K562 (cell line): ENCODE measurements around the gene ZNF598. TPM values are rescaled to one million over a fixed set of nuclear protein-coding genes. Genes with fewer than 3 reads are reported as not detected.

Experiments
- ATAC-seq: fragments of 200-7000 bp; cut with Tn5 transposase; 3 replicates; pipeline ENCODE4 v1.9.1; 2020; ENCODE audit warnings: moderate library complexity
- BruUV-seq: library from RNA; stranded (reverse); fragments of 400-500 nt; replicated peaks from 2 replicates; lab custom pipeline; 2021; lab: Mats Ljungman, UMichigan
- CTCF ChIA-PET: fragments of 300-600 bp; formaldehyde crosslinking; extraction: SDS; loops from one replicate; lab custom pipeline; 2021; ENCODE audit warnings: low intra/inter-chr PET ratio; lab: Yijun Ruan, JAX
- POLR2A ChIA-PET: fragments of 300-600, 350-650 bp; sonication (Branson Sonifier 250); formaldehyde crosslinking; extraction: SDS; loops from one replicate; lab custom pipeline; 2021; ENCODE audit warnings: antibody characterized with exemption, inconsistent platforms; lab: Yijun Ruan, JAX
- DNase-seq, 4 experiments: peaks; one replicate each; pipeline versions ENCODE4 v3.0.0 to v3.0.0-alpha.2; 2011 to 2018; ENCODE audit warnings: low spot score in 3 of 4, mixed read lengths in 3 of 4; ENCODE audit errors: extremely low read depth in 1 of 4
- FAIRE-seq: peaks from 2 replicates; lab custom pipeline; 2011; peaks lifted over from hg19 to GRCh38; lab: Jason Lieb, UNC
- H2AFZ ChIP-seq: 2 replicates; pipeline ENCODE4 v1.6.0; 2011; ENCODE audit warnings: low read depth, low read length, control low read depth, inconsistent platforms
- H3K27ac ChIP-seq: fragments of 200-600 bp; 3 replicates; pipeline ENCODE4 v1.8.0; 2011; ENCODE audit warnings: low read depth, mild to moderate bottlenecking, control low read depth, inconsistent platforms, low read length, moderate library complexity, mixed read lengths; ENCODE audit errors: extremely low read depth
- H3K27me3 ChIP-seq, 2 experiments: fragments of 300-600 bp in 1 of 2; 2 replicates in 1 of 2; 3 replicates in 1 of 2; pipeline versions ENCODE4 v1.6.0 to v1.8.0; 2011; ENCODE audit warnings: inconsistent platforms in 2 of 2, low read length in 2 of 2, mild to moderate bottlenecking in 1 of 2, mixed read lengths in 1 of 2, moderate library complexity in 1 of 2; ENCODE audit not compliant: control insufficient read depth in 2 of 2, insufficient read depth in 2 of 2
- H3K36me3 ChIP-seq: fragments of 300-600 bp; 3 replicates; pipeline ENCODE4 v1.8.0; 2011; ENCODE audit warnings: mild to moderate bottlenecking, low read length, inconsistent platforms; ENCODE audit not compliant: control insufficient read depth, insufficient read depth
- H3K4me1 ChIP-seq, 2 experiments: fragments of 200-600 bp in 1 of 2; replicated peaks in 1 of 2; 2 replicates in 1 of 2; 3 replicates in 1 of 2; pipeline versions ENCODE4 v1.5.1 to v1.8.0; 2011; ENCODE audit warnings: inconsistent platforms in 2 of 2, low read length in 2 of 2, mild to moderate bottlenecking in 1 of 2, mixed read lengths in 1 of 2, moderate library complexity in 1 of 2; ENCODE audit not compliant: control insufficient read depth in 2 of 2, insufficient read depth in 2 of 2
- H3K4me2 ChIP-seq: 2 replicates; pipeline ENCODE4 v1.6.1; 2011; ENCODE audit warnings: low read length, control low read depth, inconsistent platforms, mixed read lengths; ENCODE audit not compliant: insufficient read depth
- H3K4me3 ChIP-seq: fragments of 200-600 bp; sonication (generic), shearing (Covaris generic); 2 replicates; pipeline ENCODE4 v1.5.1; 2016; ENCODE audit warnings: control low read depth, inconsistent platforms
- H3K79me2 ChIP-seq: fragments of 200-600 bp; 3 replicates; pipeline ENCODE4 v1.8.0; 2011; ENCODE audit warnings: low read length, inconsistent platforms; ENCODE audit not compliant: control insufficient read depth, insufficient read depth
- H3K9ac ChIP-seq, 2 experiments: 2 replicates each; pipeline versions ENCODE4 v1.6.0 to v1.6.1; 2011; ENCODE audit warnings: low read depth in 2 of 2, low read length in 2 of 2, control low read depth in 1 of 2, inconsistent platforms in 1 of 2, mild to moderate bottlenecking in 1 of 2, mixed read lengths in 1 of 2; ENCODE audit not compliant: insufficient read depth in 1 of 2
- H3K9me1 ChIP-seq: one replicate; pipeline ENCODE4 v1.6.0; 2011; ENCODE audit warnings: inconsistent platforms, mild to moderate bottlenecking, low read length, moderate library complexity; ENCODE audit not compliant: control insufficient read depth, insufficient read depth
- H3K9me3 ChIP-seq: replicated peaks from 2 replicates; pipeline ENCODE4 v1.5.1; 2011; ENCODE audit warnings: low read depth, low read length, inconsistent platforms; ENCODE audit not compliant: control insufficient read depth, insufficient read depth
- H4K20me1 ChIP-seq: replicated peaks from 2 replicates; pipeline ENCODE4 v1.6.1; 2011; ENCODE audit warnings: low read length, inconsistent platforms, mixed read lengths; ENCODE audit not compliant: control insufficient read depth, insufficient read depth
- ERF ChIP-seq: fragments of 450-650 bp; formaldehyde crosslinking; IDR thresholded peaks from 2 replicates; pipeline ENCODE4 v1.4.0; 2020; ENCODE audit warnings: mild to moderate bottlenecking, mixed read lengths
- SNIP1 ChIP-seq: fragments of 450-650 bp; IDR thresholded peaks from 2 replicates; pipeline ENCODE4 v1.7.1; 2017; ENCODE audit warnings: low read depth, mild to moderate bottlenecking
- STAT6 ChIP-seq: sonication (generic); formaldehyde crosslinking; IDR thresholded peaks from 2 replicates; pipeline ENCODE4 v1.8.1; 2023; ENCODE audit warnings: mild to moderate bottlenecking, missing genetic modification reagents
- WGBS: fragments of 100-300 bp; shearing (Covaris generic); methylation state at CpG from one replicate; pipeline ENCODE4 v1.1.6; 2016; ENCODE audit warnings: low coverage, mixed read lengths; ENCODE audit not compliant: insufficient coverage; ENCODE audit errors: missing lambda C conversion rate; 5-methylcytosine and 5-hydroxymethylcytosine counted together
- in situ Hi-C: fragments of 300-500 bp; cut with MboI; formaldehyde crosslinking; loops from 4 replicates; pipeline ENCODE4 v1.15.0; 2018; ENCODE audit warnings: inconsistent platforms, mixed read lengths
- intact Hi-C: fragments of 100-400 bp; cut with micrococcal nuclease; formaldehyde crosslinking; loops from 2 replicates; pipeline ENCODE4 v1.14.2; 2022
- polyA plus RNA-seq, 8 experiments: library from polyadenylated mRNA; depleted of rRNA in 4 of 8; stranded (reverse) in 5 of 8; unstranded in 3 of 8; fragments of >200 nt; fragmentation: Nextera tagmentation in 2 of 8; fragmentation: Illumina TruSeq in 1 of 8; extraction: Ambion mirVana in 2 of 8; extraction: Trizol in 1 of 8; gene quantifications; 2 replicates each; pipeline versions ENCODE4 v1.2.1 to v1.2.3, GENCODE V29; 2011 to 2014; ENCODE audit warnings: inconsistent platforms in 1 of 8, missing spikeins in 1 of 8
- total RNA-seq, 7 experiments: library from RNA; depleted of rRNA in 6 of 7; stranded (reverse); fragments of >200 nt in 6 of 7; fragmentation: Illumina TruSeq in 2 of 7; extraction: Trizol in 2 of 7; gene quantifications; 2 replicates each; pipeline versions ENCODE4 v1.2.1 to v1.2.3, GENCODE V29; 2011 to 2021; ENCODE audit warnings: low replicate concordance in 1 of 7

ZNF598 gene
- total and polyA plus RNA-seq, 9 of the 15 experiments (the other 6 are each of a cell fraction or from before 2014, with no cell fraction given): 0.11 to 115 (median 29.6) TPM

- no peak overlapping the region for H3K4me3 ChIP-seq
- intact Hi-C loops: no loop called here
- H3K9me3 ChIP-seq: no peaks in the 10 kb centered on the region
- H3K79me2 ChIP-seq: peaks cover 33% of the 10 kb centered on the region
- BruUV-seq: no TSS peak
- in situ Hi-C loops: no loop called here
- no peaks in the 10 kb centered on the region for H3K27me3 ChIP-seq
- ChIA-PET CTCF (no interaction called here), POLR2A (interaction anchor here (0.7 to 2.7 kb wide), 5 partner anchors 9 to 940 kb away, joined by 3 to 30 read pairs (median 3); partner anchors contain the start of gene RPS2)
- WGBS: 96% methylated on average over 7 of the region's 8 CpGs
- no peaks in the 10 kb centered on the region for H3K9me1 ChIP-seq
- ATAC-seq (no peak), FAIRE-seq (no peak), DNase-seq (no peak)
- TF ChIP-seq SNIP1: no peak
- no peak for TF ChIP-seq ERF
- TF ChIP-seq STAT6 (CRISPR knock-in tag): no peak
- H3K4me2 ChIP-seq: no peak overlapping the region
- no peak overlapping the region for H2AFZ ChIP-seq
- no peaks in the 10 kb centered on the region for H4K20me1 ChIP-seq
- H3K36me3 ChIP-seq: peaks cover 62% of the 10 kb centered on the region; the same call in 2 of the 3 replicates
- H3K27ac ChIP-seq: no peak overlapping the region
- H3K4me1 ChIP-seq: peaks cover 3 to 89% of the 10 kb centered on the region in 2 experiments; a peak in 3 of 5 replicates
- H3K9ac ChIP-seq: no peak overlapping the region; a peak in 1 of 4 replicates
Measured at GRCh38 chr16:1976216-1976520, 33.5 kb downstream of the ZNF598 start.
